ENCODE results near the gene DDX18.

DNA sequence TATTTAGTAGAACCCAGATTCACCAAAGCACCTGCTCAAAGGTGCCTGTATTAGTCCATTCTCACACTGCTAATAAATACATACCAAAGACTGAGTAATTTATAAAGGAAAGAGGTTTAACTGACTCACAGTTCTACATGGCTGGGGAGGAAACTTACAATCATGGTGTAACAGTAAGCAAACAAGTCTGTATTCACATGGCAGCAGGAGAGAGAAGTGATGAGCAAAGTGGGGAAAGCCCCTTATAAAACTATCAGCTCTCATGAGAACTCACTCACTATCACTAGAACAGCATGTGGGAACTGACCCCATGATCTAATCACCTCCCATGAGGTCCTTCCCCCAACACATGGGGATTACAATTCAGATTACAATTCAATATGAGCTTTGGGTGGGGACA is 28.0 kb upstream of the DDX18 start:
- no peak for TF ChIP-seq POLR2A (IDR thresholded peaks at IDR 0.05)
- TF ChIP-seq, protein P1, sequence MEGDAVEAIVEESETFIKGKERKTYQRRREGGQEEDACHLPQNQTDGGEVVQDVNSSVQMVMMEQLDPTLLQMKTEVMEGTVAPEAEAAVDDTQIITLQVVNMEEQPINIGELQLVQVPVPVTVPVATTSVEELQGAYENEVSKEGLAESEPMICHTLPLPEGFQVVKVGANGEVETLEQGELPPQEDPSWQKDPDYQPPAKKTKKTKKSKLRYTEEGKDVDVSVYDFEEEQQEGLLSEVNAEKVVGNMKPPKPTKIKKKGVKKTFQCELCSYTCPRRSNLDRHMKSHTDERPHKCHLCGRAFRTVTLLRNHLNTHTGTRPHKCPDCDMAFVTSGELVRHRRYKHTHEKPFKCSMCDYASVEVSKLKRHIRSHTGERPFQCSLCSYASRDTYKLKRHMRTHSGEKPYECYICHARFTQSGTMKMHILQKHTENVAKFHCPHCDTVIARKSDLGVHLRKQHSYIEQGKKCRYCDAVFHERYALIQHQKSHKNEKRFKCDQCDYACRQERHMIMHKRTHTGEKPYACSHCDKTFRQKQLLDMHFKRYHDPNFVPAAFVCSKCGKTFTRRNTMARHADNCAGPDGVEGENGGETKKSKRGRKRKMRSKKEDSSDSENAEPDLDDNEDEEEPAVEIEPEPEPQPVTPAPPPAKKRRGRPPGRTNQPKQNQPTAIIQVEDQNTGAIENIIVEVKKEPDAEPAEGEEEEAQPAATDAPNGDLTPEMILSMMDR (IDR thresholded peaks at IDR 0.05): no peak
